Nephron (organoid): ENCODE measurements around the gene OR51B4.

Experiments
- H3K27ac Mint-ChIP-seq, 3 experiments: 2 replicates each; pipeline ENCODE4 v1.8.0; 2020; ENCODE audit warnings: mixed read lengths in 3 of 3, mild to moderate bottlenecking in 2 of 3, moderate library complexity in 1 of 3
- H3K27me3 Mint-ChIP-seq: 2 replicates; pipeline ENCODE4 v1.8.0; 2021; ENCODE audit warnings: low read depth, mild to moderate bottlenecking, moderate library complexity, mixed read lengths
- H3K36me3 Mint-ChIP-seq: 2 replicates; pipeline ENCODE4 v1.8.0; 2020; ENCODE audit warnings: low read depth, mixed read lengths
- H3K4me1 Mint-ChIP-seq: 2 replicates; pipeline ENCODE4 v1.8.0; 2020; ENCODE audit warnings: mixed read lengths
- H3K4me3 Mint-ChIP-seq, 3 experiments: 2 replicates each; pipeline ENCODE4 v1.8.0; 2020; ENCODE audit warnings: mild to moderate bottlenecking in 3 of 3, mixed read lengths in 3 of 3, moderate library complexity in 2 of 3
- H3K9me3 Mint-ChIP-seq: 2 replicates; pipeline ENCODE4 v1.8.0; 2020; ENCODE audit warnings: mixed read lengths
- CTCF ChIP-seq, 3 experiments: fragments of 200-600 bp; sonication (generic); IDR thresholded peaks; one replicate each; pipeline ENCODE4 v1.5.0; 2021; ENCODE audit warnings: antibody characterized with exemption in 3 of 3; ENCODE audit not compliant: unreplicated experiment in 3 of 3

The OR51B4 gene

GRCh38 chr11:5290106-5290505 is 11.6 kb downstream of the OR51B4 start:
- H3K4me1 Mint-ChIP-seq: no peaks in the 10 kb centered on the region
- H3K9me3 Mint-ChIP-seq: no peaks in the 10 kb centered on the region
- TF ChIP-seq CTCF (IDR thresholded peaks at IDR 0.05; ENCODE audit: unreplicated experiment in 3 of 3): no peak
- no peak overlapping the region for H3K27ac Mint-ChIP-seq
- H3K27me3 Mint-ChIP-seq: no peaks in the 10 kb centered on the region
- H3K4me3 Mint-ChIP-seq: no peak overlapping the region
- no peaks in the 10 kb centered on the region for H3K36me3 Mint-ChIP-seq

GRCh38 chr11:5289696-5290095 is 12.1 kb downstream of the OR51B4 start:
- no peaks in the 10 kb centered on the region for H3K4me1 Mint-ChIP-seq
- H3K27me3 Mint-ChIP-seq: no peaks in the 10 kb centered on the region
- TF ChIP-seq CTCF (IDR thresholded peaks at IDR 0.05; ENCODE audit: unreplicated experiment in 3 of 3): no peak
- H3K9me3 Mint-ChIP-seq: no peaks in the 10 kb centered on the region
- H3K36me3 Mint-ChIP-seq: no peaks in the 10 kb centered on the region
- no peak overlapping the region for H3K27ac Mint-ChIP-seq
- no peak overlapping the region for H3K4me3 Mint-ChIP-seq

- Mint-ChIP-seq H3K27me3 (no peaks in the 10 kb centered on the region), H3K36me3 (no peaks in the 10 kb centered on the region), H3K4me3 (no peak overlapping the region), H3K9me3 (no peaks in the 10 kb centered on the region), H3K27ac (no peak overlapping the region), H3K4me1 (no peaks in the 10 kb centered on the region)
- no peak for TF ChIP-seq CTCF (IDR thresholded peaks at IDR 0.05; ENCODE audit: unreplicated experiment in 3 of 3)
Measured at GRCh38 chr11:5288906-5289550, 12.7 kb downstream of the OR51B4 start.

GRCh38 chr11:5288108-5288905 is 13.4 kb downstream of the OR51B4 start:
- H3K4me3 Mint-ChIP-seq: no peak overlapping the region
- no peaks in the 10 kb centered on the region for H3K36me3 Mint-ChIP-seq
- no peaks in the 10 kb centered on the region for H3K4me1 Mint-ChIP-seq
- no peak overlapping the region for H3K27ac Mint-ChIP-seq
- TF ChIP-seq CTCF (IDR thresholded peaks at IDR 0.05; ENCODE audit: unreplicated experiment in 3 of 3): no peak
- H3K27me3 Mint-ChIP-seq: no peaks in the 10 kb centered on the region
- H3K9me3 Mint-ChIP-seq: no peaks in the 10 kb centered on the region

- H3K9me3 Mint-ChIP-seq: no peaks in the 10 kb centered on the region
- TF ChIP-seq CTCF (IDR thresholded peaks at IDR 0.05; ENCODE audit: unreplicated experiment in 3 of 3): no peak
- no peaks in the 10 kb centered on the region for H3K4me1 Mint-ChIP-seq
- no peak overlapping the region for H3K27ac Mint-ChIP-seq
- H3K4me3 Mint-ChIP-seq: no peak overlapping the region
- H3K36me3 Mint-ChIP-seq: no peaks in the 10 kb centered on the region
- no peaks in the 10 kb centered on the region for H3K27me3 Mint-ChIP-seq
Measured at GRCh38 chr11:5286901-5287300, 14.8 kb downstream of the OR51B4 start.

GRCh38 chr11:5286351-5286750 is 15.4 kb downstream of the OR51B4 start:
- H3K4me3 Mint-ChIP-seq: no peak overlapping the region
- no peak for TF ChIP-seq CTCF (IDR thresholded peaks at IDR 0.05; ENCODE audit: unreplicated experiment in 3 of 3)
- H3K9me3 Mint-ChIP-seq: no peaks in the 10 kb centered on the region
- no peak overlapping the region for H3K27ac Mint-ChIP-seq
- H3K4me1 Mint-ChIP-seq: no peaks in the 10 kb centered on the region
- H3K27me3 Mint-ChIP-seq: no peaks in the 10 kb centered on the region
- H3K36me3 Mint-ChIP-seq: no peaks in the 10 kb centered on the region
